PC-9 (cell line): ENCODE measurements around the gene FAM32A.

Experiments
- CTCF ChIP-seq: fragments of 200-600 bp; sonication (generic); conservative IDR thresholded peaks from 2 replicates; pipeline ENCODE4 v1.6.1; 2017; ENCODE audit warnings: mixed run types, antibody characterized with exemption, mild to moderate bottlenecking, moderate library complexity
- EZH2 ChIP-seq: fragments of 200-600 bp; sonication (generic); IDR thresholded peaks from 2 replicates; pipeline ENCODE4 v1.8.0; 2017; ENCODE audit warnings: antibody characterized with exemption, low read depth

- TF ChIP-seq CTCF (no peak), EZH2 (no peak)
Measured at GRCh38 chr19:16164222-16164890, 20.9 kb upstream of the FAM32A start.
